Smooth muscle cell (in vitro differentiated cells): Measurements from ENCODE around the gene NUP93. TPM values are rescaled to one million over a fixed set of nuclear protein-coding genes. Genes with fewer than 3 reads are reported as not detected.

ENCODE experiments used
- DNase-seq: peaks from one replicate; lab custom pipeline; 2025; ENCODE audit not compliant: unreplicated experiment; lab: John Stamatoyannopoulos, UW
- H2AFZ ChIP-seq: fragments of 200-600 bp; sonication (generic); 2 replicates; pipeline ENCODE4 v1.6.0; 2016; ENCODE audit warnings: antibody characterized with exemption, low read depth, mild to moderate bottlenecking
- H3F3A ChIP-seq: fragments of 200-600 bp; sonication (generic); 2 replicates; pipeline ENCODE4 v1.6.0; 2017; ENCODE audit warnings: antibody characterized with exemption, low read depth
- H3K27ac ChIP-seq: fragments of 200-600 bp; sonication (generic); 2 replicates; pipeline ENCODE4 v1.5.1; 2016; ENCODE audit warnings: low read depth, mild to moderate bottlenecking
- H3K27me3 ChIP-seq: fragments of 200-600 bp; sonication (generic); 2 replicates; pipeline ENCODE4 v1.6.1; 2016; ENCODE audit warnings: low read depth, mild to moderate bottlenecking
- H3K36me3 ChIP-seq: fragments of 200-600 bp; sonication (generic); 2 replicates; pipeline ENCODE4 v1.5.1; 2016; ENCODE audit warnings: low read depth
- H3K4me1 ChIP-seq: fragments of 200-600 bp; sonication (generic); 2 replicates; pipeline ENCODE4 v1.5.1; 2016; ENCODE audit warnings: low read depth
- H3K4me2 ChIP-seq: fragments of 200-600 bp; sonication (generic); 2 replicates; pipeline ENCODE4 v1.6.0; 2016; ENCODE audit warnings: mild to moderate bottlenecking
- H3K4me3 ChIP-seq: fragments of 200-600 bp; sonication (generic); 2 replicates; pipeline ENCODE4 v1.5.1; 2016; ENCODE audit warnings: mild to moderate bottlenecking
- H3K79me2 ChIP-seq: fragments of 200-600 bp; sonication (generic); 2 replicates; pipeline ENCODE4 v1.6.0; 2016; ENCODE audit warnings: low read depth, mild to moderate bottlenecking
- H3K9ac ChIP-seq: fragments of 200-600 bp; sonication (generic); 2 replicates; pipeline ENCODE4 v1.6.0; 2016; ENCODE audit warnings: low read depth
- H3K9me3 ChIP-seq: fragments of 200-600 bp; sonication (generic); replicated peaks from 2 replicates; pipeline ENCODE4 v1.5.1; 2016; ENCODE audit warnings: low read depth
- H4K20me1 ChIP-seq: fragments of 200-600 bp; sonication (generic); 2 replicates; pipeline ENCODE4 v1.6.0; 2016; ENCODE audit warnings: low read depth
- CTCF ChIP-seq: fragments of 200-600 bp; sonication (generic); IDR thresholded peaks from 2 replicates; pipeline ENCODE4 v1.5.1; 2017; ENCODE audit warnings: borderline replicate concordance, mild to moderate bottlenecking, antibody characterized with exemption; ENCODE audit not compliant: insufficient read depth, poor library complexity, severe bottlenecking
- WGBS: methylation state at CpG from one replicate; pipeline ENCODE4 v1.1.7; 2016; ENCODE audit warnings: low lambda C conversion rate; 5-methylcytosine and 5-hydroxymethylcytosine counted together
- polyA plus RNA-seq: library from polyadenylated mRNA; unstranded; fragments of >200 nt; fragmentation: Nextera tagmentation; extraction: Ambion mirVana; gene quantifications from 2 replicates; pipeline ENCODE4 v1.2.1, GENCODE V29; 2016
- total RNA-seq: library from RNA; depleted of rRNA; stranded (reverse); fragments of >200 nt; gene quantifications from 2 replicates; pipeline ENCODE4 v1.2.3, GENCODE V29; 2014

NUP93 gene
- total and polyA plus RNA-seq, 2 experiments from 2014 or later, result 45.6 to 55.8 TPM

GRCh38 chr16:56773532-56773931 is 43.6 kb downstream of the NUP93 start:
- H2AFZ ChIP-seq, result no peak overlapping the region
- no peaks in the 10 kb centered on the region for H3K36me3 ChIP-seq
- H3K27me3 ChIP-seq, result no peaks in the 10 kb centered on the region
- no peak for TF ChIP-seq CTCF
- H3K4me1 ChIP-seq, result peaks cover 20% of the 10 kb centered on the region
- H3K9me3 ChIP-seq, result no peaks in the 10 kb centered on the region
- 95% methylated on average over 3 of the region's 3 CpGs for WGBS
- H3F3A ChIP-seq, result peaks cover 4% of the 10 kb centered on the region
- no peak overlapping the region for H3K27ac ChIP-seq
- H3K4me2 ChIP-seq, result no peak overlapping the region
- no peak overlapping the region for H3K4me3 ChIP-seq
- no peak for DNase-seq
- no peaks in the 10 kb centered on the region for H3K79me2 ChIP-seq
- peaks cover 26% of the 10 kb centered on the region for H4K20me1 ChIP-seq
- no peak overlapping the region for H3K9ac ChIP-seq

- no peaks in the 10 kb centered on the region for H3K79me2 ChIP-seq
- DNase-seq, result no peak
These were observed 44.2 kb downstream of the NUP93 start for GRCh38 chr16:56774016-56774680.

GRCh38 chr16:56775162-56775561 is 45.2 kb downstream of the NUP93 start:
- no peak for TF ChIP-seq CTCF
- Histone ChIP-seq H3K4me2 (no peak overlapping the region), H3K36me3 (no peaks in the 10 kb centered on the region), H3F3A (peaks cover 4% of the 10 kb centered on the region), H3K4me1 (peaks cover 20% of the 10 kb centered on the region), H3K9ac (no peak overlapping the region), H3K9me3 (no peaks in the 10 kb centered on the region), H3K27ac (no peak overlapping the region), H3K79me2 (no peaks in the 10 kb centered on the region), H2AFZ (no peak overlapping the region), H3K4me3 (no peak overlapping the region), H4K20me1 (peaks cover 29% of the 10 kb centered on the region), H3K27me3 (no peaks in the 10 kb centered on the region)
- no peak for DNase-seq
- 74% methylated on average over 4 of the region's 4 CpGs for WGBS

More at GRCh38 chr16:56774016-56774680, 44.2 kb downstream of the NUP93 start:
- H3K27me3 ChIP-seq, result no peaks in the 10 kb centered on the region
- H2AFZ ChIP-seq, result no peak overlapping the region
- no peaks in the 10 kb centered on the region for H3K36me3 ChIP-seq
- no peak overlapping the region for H3K4me2 ChIP-seq
- peaks cover 20% of the 10 kb centered on the region for H3K4me1 ChIP-seq
- no peak overlapping the region for H3K27ac ChIP-seq
- H4K20me1 ChIP-seq, result peaks cover 26% of the 10 kb centered on the region
- H3K9ac ChIP-seq, result no peak overlapping the region
- peaks cover 4% of the 10 kb centered on the region for H3F3A ChIP-seq
- no peak overlapping the region for H3K4me3 ChIP-seq
- no peak for TF ChIP-seq CTCF
- WGBS, result 93% methylated on average over 2 of the region's 2 CpGs
- no peaks in the 10 kb centered on the region for H3K9me3 ChIP-seq

GRCh38 chr16:56776562-56776961 is 46.6 kb downstream of the NUP93 start:
- Histone ChIP-seq H3K79me2 (no peaks in the 10 kb centered on the region), H3F3A (peaks cover 4% of the 10 kb centered on the region), H3K27me3 (no peaks in the 10 kb centered on the region), H4K20me1 (peaks cover 27% of the 10 kb centered on the region), H3K4me2 (no peak overlapping the region), H3K9me3 (no peaks in the 10 kb centered on the region), H3K27ac (no peak overlapping the region), H3K36me3 (no peaks in the 10 kb centered on the region), H2AFZ (no peak overlapping the region), H3K9ac (no peak overlapping the region), H3K4me1 (peaks cover 31% of the 10 kb centered on the region), H3K4me3 (no peak overlapping the region)
- DNase-seq, result no peak
- TF ChIP-seq CTCF, result no peak
- WGBS, result 62% methylated on average over 1 of the region's 1 CpG
